ENCODE data around the gene DRD4. TPM values are rescaled to one million over a fixed set of nuclear protein-coding genes. Genes with fewer than 3 reads are reported as not detected.
A peak's percentile ranks its signal among the peaks of the same experiment; 100 is the strongest.

DRD4 gene
- total and polyA plus RNA-seq, 12 donors: 0.28 to 1.3 (median 0.47) TPM; not detected in 3

DNA sequence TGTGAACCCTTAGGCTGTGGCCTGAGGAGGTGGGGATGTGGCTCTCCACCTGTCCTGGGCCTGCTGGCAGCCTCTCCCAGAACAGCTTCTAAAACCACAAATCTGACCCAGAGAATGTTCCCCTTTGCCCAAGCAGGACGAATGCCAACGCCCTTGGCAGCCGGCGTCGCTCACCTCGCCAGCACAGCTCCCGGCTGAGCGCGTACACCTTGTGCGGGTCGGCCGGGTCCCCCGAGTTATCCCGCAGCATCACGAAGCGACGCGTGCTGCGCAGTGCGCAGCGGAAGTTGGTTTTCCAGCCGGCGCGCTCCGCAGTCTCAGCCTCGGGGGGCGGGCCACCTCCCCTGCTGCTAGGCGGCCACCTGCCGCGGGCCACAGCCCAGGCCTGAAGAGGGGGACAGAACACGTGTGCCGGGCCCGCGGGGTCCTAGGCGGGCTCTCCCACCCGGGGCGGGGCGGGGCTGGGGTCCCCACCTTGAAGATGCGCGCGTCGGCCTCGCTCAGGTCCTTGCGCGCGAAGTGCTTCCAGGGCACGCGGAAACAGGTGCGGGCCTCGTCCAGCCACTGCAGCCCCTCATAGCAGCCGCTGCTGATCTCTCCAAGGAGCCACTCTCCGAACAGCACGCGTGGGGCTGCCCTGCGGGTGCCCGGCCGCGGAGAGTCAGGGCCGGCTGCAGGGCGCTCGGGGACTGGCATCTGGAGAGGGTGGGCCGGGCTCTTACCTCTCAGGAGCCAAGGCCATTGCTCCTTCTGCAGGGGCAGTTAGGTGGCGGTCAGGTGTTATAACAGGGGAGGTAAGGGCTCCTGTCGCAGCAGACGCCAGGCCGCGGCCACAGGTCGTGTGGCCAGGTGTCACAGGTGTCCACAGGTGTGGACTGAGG lies 22.2 kb upstream of the DRD4 start:
- peak overlapping the region in 4 of 5 donors; percentile 66 to 98 (median 86) for H3K27ac ChIP-seq
- peak overlapping the region in 3 of 4 donors; percentile 23 to 66 (median 28) for H3K4me3 ChIP-seq
- intact Hi-C loops (cut with DNase I): loop anchor here in 1 of 2 donors (5.0 kb wide), 1 partner anchor 58 kb away; no protein-coding TSS in a partner anchor
- H3K27me3 ChIP-seq: no peaks in the 10 kb centered on the region
- no peaks in the 10 kb centered on the region for H3K9me3 ChIP-seq (replicated peaks in 1 of 3)
- WGBS, 4 donors: 64 to 89% (median 73%) methylated on average over 21 to 68 of the region's 68 CpGs
- H3K4me1 ChIP-seq (replicated peaks in 1 of 2): peaks cover 0 to 14% of the 10 kb centered on the region in 2 donors
- TF ChIP-seq, protein P1, sequence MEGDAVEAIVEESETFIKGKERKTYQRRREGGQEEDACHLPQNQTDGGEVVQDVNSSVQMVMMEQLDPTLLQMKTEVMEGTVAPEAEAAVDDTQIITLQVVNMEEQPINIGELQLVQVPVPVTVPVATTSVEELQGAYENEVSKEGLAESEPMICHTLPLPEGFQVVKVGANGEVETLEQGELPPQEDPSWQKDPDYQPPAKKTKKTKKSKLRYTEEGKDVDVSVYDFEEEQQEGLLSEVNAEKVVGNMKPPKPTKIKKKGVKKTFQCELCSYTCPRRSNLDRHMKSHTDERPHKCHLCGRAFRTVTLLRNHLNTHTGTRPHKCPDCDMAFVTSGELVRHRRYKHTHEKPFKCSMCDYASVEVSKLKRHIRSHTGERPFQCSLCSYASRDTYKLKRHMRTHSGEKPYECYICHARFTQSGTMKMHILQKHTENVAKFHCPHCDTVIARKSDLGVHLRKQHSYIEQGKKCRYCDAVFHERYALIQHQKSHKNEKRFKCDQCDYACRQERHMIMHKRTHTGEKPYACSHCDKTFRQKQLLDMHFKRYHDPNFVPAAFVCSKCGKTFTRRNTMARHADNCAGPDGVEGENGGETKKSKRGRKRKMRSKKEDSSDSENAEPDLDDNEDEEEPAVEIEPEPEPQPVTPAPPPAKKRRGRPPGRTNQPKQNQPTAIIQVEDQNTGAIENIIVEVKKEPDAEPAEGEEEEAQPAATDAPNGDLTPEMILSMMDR (IDR thresholded peaks at IDR 0.05): no peak
- H3K36me3 ChIP-seq (replicated peaks in 1 of 2): peaks cover 0 to 41% of the 10 kb centered on the region in 2 donors
- DNase-seq: peak in 1 of 7 donors; percentile 56

DNA sequence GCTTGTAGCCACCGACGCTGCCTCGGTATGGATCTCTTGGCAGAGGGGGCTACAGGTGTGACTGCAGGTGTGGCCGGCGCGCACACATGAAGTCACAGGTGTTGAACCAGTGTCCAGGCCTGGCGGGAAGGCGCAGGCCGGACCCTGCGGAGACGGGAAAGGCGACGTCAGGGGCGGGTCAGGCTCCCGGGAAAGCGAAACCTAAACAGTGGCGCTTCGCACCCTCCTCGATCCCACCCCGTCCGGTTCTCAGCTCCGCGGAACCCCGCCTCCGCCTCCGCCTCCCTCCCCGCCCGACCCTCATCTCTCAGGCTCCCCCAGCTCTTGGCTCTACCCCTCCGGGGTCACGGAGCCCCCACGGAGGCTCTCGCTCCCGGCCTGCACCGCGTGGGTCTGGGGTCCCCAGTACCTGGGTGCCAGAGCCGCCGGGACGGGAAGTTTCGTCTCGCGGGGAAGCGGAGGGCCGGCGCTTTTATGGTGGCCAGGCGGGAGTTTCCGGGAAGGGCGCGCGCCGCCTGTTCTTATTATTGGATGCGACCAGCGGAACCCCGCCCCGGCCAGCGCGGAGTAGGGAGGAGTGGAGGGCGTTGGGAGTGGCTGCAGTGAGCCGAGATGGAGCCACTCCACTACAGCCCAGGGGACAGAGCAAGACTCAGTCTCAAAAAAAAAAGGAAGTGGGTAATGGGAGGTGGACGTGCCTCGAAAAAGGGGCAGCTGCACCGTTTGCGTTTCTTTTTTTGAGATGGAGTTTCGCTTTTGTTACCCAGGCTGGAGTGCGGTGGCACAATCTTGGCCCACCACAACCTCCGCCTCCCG lies 21.4 kb upstream of the DRD4 start, which contains the start of gene IRF7:
Gene IRF7, minus strand, starts transcription at position 447 of the 816 bp plus-strand sequence. CDS start 586 bp downstream, outside the sequence.
- WGBS, 4 donors: 33 to 54% (median 49%) methylated on average over 23 to 66 of the region's 66 CpGs
- H3K36me3 ChIP-seq (replicated peaks in 1 of 2): peaks cover 0 to 32% of the 10 kb centered on the region in 2 donors
- intact Hi-C loops (cut with DNase I): no loop called here

DNA sequence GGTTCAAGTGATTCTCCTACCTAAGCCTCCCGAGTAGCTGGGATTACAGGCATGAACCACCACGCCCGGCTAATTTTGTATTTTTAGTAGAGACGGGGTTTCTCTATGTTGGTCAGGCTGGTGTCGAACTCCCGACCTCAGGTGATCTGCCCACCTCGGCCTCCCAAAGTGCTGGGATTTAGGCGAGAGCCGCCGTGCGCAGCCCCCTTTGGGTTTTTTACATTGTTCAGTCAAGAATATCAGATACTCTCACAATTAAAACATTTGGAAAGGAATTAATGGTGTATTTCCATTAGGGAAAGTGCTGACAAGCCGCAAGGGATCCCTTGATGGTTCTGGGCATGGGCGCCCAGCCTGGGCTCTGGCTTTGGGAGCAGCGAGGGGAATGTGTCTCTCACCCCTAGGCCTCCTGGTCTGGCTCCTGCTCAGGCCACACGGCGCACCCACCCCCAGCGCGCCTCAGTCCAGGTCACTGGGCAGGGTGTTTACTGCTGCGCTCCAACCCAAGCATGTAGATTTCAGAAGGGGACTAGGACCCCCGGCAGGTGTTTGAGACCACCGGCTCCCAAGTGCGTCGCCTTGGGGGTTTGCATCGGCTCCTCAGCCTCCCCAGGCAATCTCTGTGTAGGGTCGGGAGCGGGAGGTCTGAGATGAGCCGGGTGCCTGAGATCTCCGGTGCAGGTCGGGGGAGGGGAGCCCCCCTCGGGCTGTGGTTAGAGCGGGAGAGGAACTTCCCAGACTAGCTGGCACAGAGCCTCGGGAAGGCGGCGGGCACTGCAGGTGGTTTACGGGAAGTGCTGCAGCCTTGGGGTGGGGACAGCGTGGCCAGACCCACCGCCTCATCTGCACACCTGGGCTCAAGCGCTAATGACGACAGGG lies 20.5 kb upstream of the DRD4 start:
- Histone ChIP-seq H3K4me1 (replicated peaks in 1 of 2) (peaks cover 0 to 14% of the 10 kb centered on the region in 2 donors), H3K9me3 (replicated peaks in 1 of 3) (no peaks in the 10 kb centered on the region), H3K4me3 (peak overlapping the region in 1 of 4 donors; percentile 66), H3K27ac (peak overlapping the region in 3 of 5 donors; percentile 14 to 98 (median 87)), H3K36me3 (replicated peaks in 1 of 2) (peaks cover 0 to 24% of the 10 kb centered on the region in 2 donors), H3K27me3 (no peaks in the 10 kb centered on the region)
- intact Hi-C loops (cut with DNase I): no loop called here
- 81 to 91% (median 85%) methylated on average over 27 to 39 of the region's 39 CpGs for WGBS, 4 donors
- DNase-seq: peak in 2 of 7 donors; percentile 32 to 42
- TF ChIP-seq, protein P1 (IDR thresholded peaks at IDR 0.05): no peak
- no peak for TF ChIP-seq POLR2A (IDR thresholded peaks at IDR 0.05)

More for the DNA sequence above, 21.4 kb upstream of the DRD4 start, which contains the start of gene IRF7:
- Histone ChIP-seq H3K4me3 (peak within 1 kb of the TSS in 3 of 4 donors; percentile 28 to 66 (median 35)), H3K4me1 (replicated peaks in 1 of 2) (peaks cover 0 to 14% of the 10 kb centered on the region in 2 donors), H3K27me3 (no peaks in the 10 kb centered on the region), H3K27ac (peak within 1 kb of the TSS; percentile 41 to 98 (median 84)), H3K9me3 (replicated peaks in 1 of 3) (no peaks in the 10 kb centered on the region)
- peak; percentile 57 to 81 for TF ChIP-seq POLR2A (IDR thresholded peaks at IDR 0.05)
- TF ChIP-seq, protein P1 (IDR thresholded peaks at IDR 0.05): no peak
- peak; percentile 80 to 96 (median 88) for DNase-seq
